ENCODE results near the gene KIAA1671. TPM values are rescaled to one million over a fixed set of nuclear protein-coding genes. Genes with fewer than 3 reads are reported as not detected.
"Not testable (repeated sequence)": the region's sequence is repeated elsewhere in the genome, so short reads cannot be mapped to it uniquely, and the experiment has no call there.

KIAA1671 gene
- total RNA-seq, 3 donors from 2014 or later: 71.3 to 131 (median 88.9) TPM

DNA sequence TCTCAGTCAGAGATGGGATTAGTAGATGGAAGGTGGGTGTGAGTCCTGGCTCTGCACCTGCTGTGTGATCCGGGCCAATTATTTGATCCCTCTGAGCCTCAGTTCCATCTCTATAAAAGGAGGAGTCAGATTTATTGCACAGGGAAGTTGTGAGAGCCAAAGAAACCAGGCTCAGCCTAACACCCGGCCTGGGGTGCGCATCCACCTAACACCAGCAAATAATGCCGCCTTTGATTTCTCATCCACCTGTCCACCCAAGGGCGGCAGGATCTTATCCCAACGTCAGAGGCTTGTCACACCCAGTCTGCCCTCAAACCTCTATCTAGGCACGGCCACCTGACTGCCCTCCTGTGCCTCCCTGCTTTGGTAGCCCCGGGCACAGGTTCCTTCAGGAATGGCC, 269.3 kb downstream of the KIAA1671 start:
- no peak for DNase-seq
- no peaks in the 10 kb centered on the region for H3K4me1 ChIP-seq (ENCODE audit: low read depth)
- ATAC-seq: peak; percentile 64
- H3K4me3 ChIP-seq: no peak overlapping the region
- intact Hi-C loops (cut with DNase I, micrococcal nuclease): no loop called here
- TF ChIP-seq, protein P1, sequence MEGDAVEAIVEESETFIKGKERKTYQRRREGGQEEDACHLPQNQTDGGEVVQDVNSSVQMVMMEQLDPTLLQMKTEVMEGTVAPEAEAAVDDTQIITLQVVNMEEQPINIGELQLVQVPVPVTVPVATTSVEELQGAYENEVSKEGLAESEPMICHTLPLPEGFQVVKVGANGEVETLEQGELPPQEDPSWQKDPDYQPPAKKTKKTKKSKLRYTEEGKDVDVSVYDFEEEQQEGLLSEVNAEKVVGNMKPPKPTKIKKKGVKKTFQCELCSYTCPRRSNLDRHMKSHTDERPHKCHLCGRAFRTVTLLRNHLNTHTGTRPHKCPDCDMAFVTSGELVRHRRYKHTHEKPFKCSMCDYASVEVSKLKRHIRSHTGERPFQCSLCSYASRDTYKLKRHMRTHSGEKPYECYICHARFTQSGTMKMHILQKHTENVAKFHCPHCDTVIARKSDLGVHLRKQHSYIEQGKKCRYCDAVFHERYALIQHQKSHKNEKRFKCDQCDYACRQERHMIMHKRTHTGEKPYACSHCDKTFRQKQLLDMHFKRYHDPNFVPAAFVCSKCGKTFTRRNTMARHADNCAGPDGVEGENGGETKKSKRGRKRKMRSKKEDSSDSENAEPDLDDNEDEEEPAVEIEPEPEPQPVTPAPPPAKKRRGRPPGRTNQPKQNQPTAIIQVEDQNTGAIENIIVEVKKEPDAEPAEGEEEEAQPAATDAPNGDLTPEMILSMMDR (IDR thresholded peaks at IDR 0.05): no peak
- no peaks in the 10 kb centered on the region for H3K36me3 ChIP-seq (ENCODE audit: low read depth)
- no peaks in the 10 kb centered on the region for H3K9me3 ChIP-seq

DNA sequence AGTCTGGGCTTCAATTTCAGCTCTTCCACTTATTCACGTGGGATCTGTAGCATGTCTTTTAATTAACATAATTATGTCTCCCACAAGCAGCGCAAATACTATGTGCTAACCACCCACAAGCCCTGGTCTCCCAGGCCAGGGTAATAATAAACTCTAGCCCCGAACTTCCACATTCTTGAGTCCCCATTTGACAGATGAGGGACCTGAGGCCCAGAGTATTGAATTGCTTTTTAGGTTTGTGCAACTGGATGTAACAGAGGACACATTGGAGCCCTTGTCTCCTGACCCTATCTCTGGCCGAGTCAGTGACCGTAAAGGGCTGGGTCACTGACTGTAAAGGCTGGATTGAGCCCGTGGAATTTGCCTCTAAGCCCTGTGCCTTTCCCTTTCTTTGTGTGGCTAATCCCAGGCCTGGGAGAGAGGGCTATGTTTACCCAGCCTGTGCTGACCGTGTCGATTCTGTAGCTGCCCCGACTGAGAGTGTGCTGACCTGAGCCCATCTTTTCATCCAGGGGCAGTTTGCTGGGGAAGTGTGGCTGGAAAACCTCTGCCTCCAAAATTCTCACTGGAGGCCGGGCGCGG, 270.8 kb downstream of the KIAA1671 start:
- H3K4me1 ChIP-seq (ENCODE audit: low read depth): no peaks in the 10 kb centered on the region
- no peak for ATAC-seq
- H3K4me3 ChIP-seq: no peak overlapping the region
- TF ChIP-seq, protein P1 (IDR thresholded peaks at IDR 0.05): no peak
- intact Hi-C loops (cut with DNase I, micrococcal nuclease): no loop called here
- no peaks in the 10 kb centered on the region for H3K9me3 ChIP-seq
- no peaks in the 10 kb centered on the region for H3K36me3 ChIP-seq (ENCODE audit: low read depth)
- DNase-seq: no peak

DNA sequence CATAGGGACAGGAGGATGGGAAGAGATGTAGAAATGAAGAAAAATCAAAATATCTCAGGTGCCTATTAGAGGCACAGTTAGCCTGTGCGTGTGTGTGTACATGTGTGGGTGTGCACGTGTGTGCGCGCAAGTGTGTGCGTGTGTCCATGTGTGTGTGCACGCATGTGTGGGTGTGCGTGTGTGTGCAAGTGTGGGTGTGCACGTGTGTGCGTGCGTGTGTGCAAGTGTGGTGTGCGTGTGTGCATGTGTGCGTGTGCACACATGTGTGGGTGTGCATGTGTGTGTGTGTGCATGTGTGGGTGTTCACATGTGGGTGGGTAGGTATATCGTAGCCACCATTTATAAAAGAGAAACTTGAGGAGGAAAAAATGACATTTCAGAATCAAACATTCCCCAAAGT, 276.3 kb downstream of the KIAA1671 start:
- no peak for ATAC-seq
- H3K4me1 ChIP-seq (ENCODE audit: low read depth): no peaks in the 10 kb centered on the region
- DNase-seq: no peak
- H3K4me3 ChIP-seq: no peak overlapping the region
- no peaks in the 10 kb centered on the region for H3K9me3 ChIP-seq
- intact Hi-C loops (cut with DNase I, micrococcal nuclease): no loop called here
- TF ChIP-seq, protein P1 (IDR thresholded peaks at IDR 0.05): no peak
- H3K36me3 ChIP-seq (ENCODE audit: low read depth): no peaks in the 10 kb centered on the region

DNA sequence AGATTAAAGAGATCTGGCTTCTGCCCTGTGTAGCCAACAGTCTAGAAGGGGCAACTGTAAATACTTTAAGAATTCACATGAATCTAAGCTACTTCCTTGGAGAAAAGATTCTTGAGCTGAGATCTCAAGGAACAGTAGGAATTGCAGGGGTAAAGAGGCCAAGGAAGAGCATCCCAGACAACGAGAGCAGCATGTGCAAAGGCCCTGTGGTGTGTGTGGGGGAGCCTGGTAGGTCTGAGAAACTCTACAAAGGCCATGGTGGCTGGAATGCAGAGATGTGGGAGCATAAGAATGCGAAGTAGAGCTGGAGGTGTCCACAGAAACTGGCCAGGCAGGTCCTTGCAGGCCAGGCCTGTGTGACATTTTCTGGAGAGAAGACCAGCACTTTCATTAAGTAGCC, 278.2 kb downstream of the KIAA1671 start:
- ATAC-seq; intact Hi-C loops (cut with DNase I, micrococcal nuclease): not testable (repeated sequence)

DNA sequence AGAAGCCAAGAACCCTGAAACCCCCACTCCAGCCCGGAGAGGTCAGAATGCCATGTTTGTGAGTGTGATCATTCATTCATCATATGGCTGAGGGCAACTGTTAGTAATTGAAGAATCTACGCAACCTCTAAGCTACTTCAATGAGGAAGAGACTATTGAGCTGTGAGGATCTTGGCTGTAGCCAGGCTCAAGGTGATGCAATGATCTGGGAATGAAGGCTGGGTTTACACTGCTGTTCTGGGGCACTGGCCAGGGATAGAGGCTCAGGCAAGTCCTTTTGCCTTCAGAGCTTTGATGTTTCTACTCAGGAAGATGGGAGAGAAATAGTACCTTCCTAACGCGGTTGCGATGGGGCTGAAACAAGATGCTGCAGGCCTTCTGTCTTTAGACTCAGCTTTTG, 279.8 kb downstream of the KIAA1671 start:
- ATAC-seq (no peak), DNase-seq (no peak)
- intact Hi-C loops (cut with DNase I, micrococcal nuclease): no loop called here
- H3K4me1 ChIP-seq (ENCODE audit: low read depth): no peaks in the 10 kb centered on the region
- no peaks in the 10 kb centered on the region for H3K36me3 ChIP-seq (ENCODE audit: low read depth)
- TF ChIP-seq, protein P1 (IDR thresholded peaks at IDR 0.05): no peak
- no peak overlapping the region for H3K4me3 ChIP-seq
- no peaks in the 10 kb centered on the region for H3K9me3 ChIP-seq

More for the DNA sequence above, 278.2 kb downstream of the KIAA1671 start:
- not testable (repeated sequence) for H3K9me3 ChIP-seq; H3K4me1 ChIP-seq (ENCODE audit: low read depth); DNase-seq; H3K36me3 ChIP-seq (ENCODE audit: low read depth); H3K4me3 ChIP-seq

DNA sequence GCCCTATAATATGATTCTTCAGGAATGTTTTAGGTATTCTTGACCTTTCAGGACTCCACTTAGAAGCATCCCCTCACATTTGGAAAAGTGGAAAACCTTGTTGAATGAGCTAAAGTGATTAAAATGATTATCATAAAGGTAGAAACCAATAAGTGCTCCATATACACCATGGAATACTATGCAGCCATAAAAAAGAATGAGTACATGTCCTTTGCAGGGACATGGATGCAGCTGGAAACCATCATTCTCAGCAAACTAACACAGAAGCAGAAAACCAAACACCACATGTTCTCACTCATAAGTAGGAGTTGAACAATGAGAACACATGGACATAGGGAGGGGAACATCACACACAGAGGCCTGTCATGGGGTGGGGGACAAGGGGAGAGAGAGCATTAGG, 281.2 kb downstream of the KIAA1671 start:
- H3K4me1 ChIP-seq (ENCODE audit: low read depth); ATAC-seq; DNase-seq; H3K9me3 ChIP-seq; H3K4me3 ChIP-seq; H3K36me3 ChIP-seq (ENCODE audit: low read depth); intact Hi-C loops (cut with DNase I, micrococcal nuclease): not testable (repeated sequence)
